GM12891 (cell line): ENCODE data around the gene CYLC1.

Experiments used
- POLR2A ChIP-seq: IDR thresholded peaks from 2 replicates; pipeline ENCODE4 v1.6.1; 2011; ENCODE audit warnings: low read depth, low read length, control low read depth
- POLR2AphosphoS5 ChIP-seq: IDR thresholded peaks from 2 replicates; pipeline ENCODE4 v1.6.1; 2011; ENCODE audit warnings: low read depth, low read length, control low read depth
- TAF1 ChIP-seq: IDR thresholded peaks from 2 replicates; pipeline ENCODE4 v1.6.1; 2011; ENCODE audit warnings: low read depth, low read length, control low read depth

GRCh38 chrX:83829874-83830273 lies 31.1 kb upstream of the CYLC1 start:
- TF ChIP-seq TAF1 (no peak), POLR2AphosphoS5 (no peak), POLR2A (no peak)
